Ecto neural progenitor cell (in vitro differentiated cells): Measurements from ENCODE around the gene MSI1.
"Not testable (repeated sequence)": the region's sequence is repeated elsewhere in the genome, so short reads cannot be mapped to it uniquely, and the experiment has no call there.

Experiments
- DNase-seq: peaks from one replicate; pipeline ENCODE4 v3.0.0-alpha.2; 2018; ENCODE audit warnings: low spot score

MSI1 gene

GRCh38 chr12:120357104-120357503, 11.9 kb downstream of the MSI1 start:
- no peak for DNase-seq

DNA sequence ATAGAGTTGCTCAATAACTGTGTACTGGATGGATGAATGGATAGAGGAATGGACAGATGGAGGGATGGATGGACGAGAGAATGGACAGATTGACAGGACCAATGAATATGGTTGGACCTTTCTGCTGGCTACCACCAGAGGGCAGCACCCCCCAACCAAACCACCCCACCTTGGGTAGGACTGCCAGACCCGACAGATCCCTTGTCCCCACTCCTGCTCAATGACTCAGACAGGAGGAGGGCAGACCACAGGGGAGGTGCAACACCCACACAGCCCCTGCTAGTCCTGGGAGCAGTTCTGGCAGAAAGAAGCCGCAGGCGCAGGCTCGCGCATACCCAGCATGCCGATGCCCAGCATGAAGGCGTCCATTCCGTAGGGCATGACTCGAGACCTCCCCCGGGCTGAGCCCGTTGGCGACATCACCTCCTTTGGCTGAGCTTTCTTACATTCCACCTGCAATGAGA, 12.4 kb downstream of the MSI1 start:
- peak; percentile 92 for DNase-seq

- no peak for DNase-seq
Observed at GRCh38 chr12:120353556-120354317, 15.2 kb downstream of the MSI1 start.

- DNase-seq = no peak
Observed at GRCh38 chr12:120353136-120353535, 15.8 kb downstream of the MSI1 start.

GRCh38 chr12:120352117-120352516, 16.8 kb downstream of the MSI1 start:
- no peak for DNase-seq

DNA sequence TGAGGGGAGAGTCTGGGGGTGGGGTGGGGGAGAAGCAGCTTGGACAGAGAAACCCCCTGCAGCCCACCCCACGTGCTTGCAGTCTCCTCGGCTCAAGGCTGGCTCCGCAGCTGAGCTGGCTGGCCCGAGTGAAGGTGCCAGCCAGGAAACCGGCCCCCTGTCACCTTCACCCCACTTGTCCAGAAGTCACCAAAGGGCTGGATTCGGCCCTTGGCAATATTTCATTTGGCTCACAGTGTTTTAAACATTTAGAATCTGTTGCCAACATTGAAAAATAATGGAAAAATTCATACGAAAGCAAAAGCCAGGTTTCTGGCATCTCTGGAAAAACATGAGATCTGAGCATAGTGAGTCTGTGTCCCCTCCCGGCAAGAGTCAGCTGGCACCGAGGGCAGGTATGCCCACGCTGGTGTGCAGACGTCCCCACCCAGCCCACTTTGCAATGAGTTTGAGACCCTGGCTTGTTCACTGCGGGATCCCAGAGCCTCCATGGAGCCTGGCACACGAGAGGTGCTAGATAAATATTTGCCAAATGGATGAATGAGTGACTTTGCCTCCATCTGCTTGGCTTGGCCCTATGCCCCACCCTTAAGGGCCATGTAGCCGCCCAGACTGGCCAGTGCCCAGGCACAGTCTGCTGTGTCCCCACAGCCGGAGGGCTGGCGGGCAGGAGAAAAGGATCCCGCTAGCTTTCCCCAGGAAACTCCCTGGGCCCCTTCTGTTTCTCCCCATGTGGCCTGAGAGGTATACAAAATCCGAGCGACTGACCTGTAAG, 18.2 kb downstream of the MSI1 start:
- DNase-seq = no peak

GRCh38 chr12:120347766-120348165, 21.2 kb downstream of the MSI1 start:
- no peak for DNase-seq

DNA sequence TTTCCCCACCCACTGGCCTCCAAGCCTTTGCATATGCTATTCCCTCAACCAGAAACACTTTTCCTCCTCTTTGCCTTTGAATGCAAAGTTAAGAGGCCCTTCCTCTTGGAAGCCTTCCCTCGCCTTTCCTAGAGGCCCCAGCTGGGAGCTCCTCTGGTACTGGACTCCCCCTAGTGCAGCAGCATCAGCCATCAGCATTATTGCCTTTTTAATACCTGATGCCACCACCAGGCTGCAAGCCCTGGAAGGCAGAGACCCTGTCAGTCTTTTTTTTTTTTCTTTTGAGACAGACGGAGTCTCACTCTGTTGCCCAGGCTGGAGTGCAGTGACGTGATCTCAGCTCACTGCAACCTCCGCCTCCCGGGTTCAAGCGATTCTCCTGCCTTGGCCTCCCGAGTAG, 22.3 kb downstream of the MSI1 start:
- DNase-seq = no peak

DNA sequence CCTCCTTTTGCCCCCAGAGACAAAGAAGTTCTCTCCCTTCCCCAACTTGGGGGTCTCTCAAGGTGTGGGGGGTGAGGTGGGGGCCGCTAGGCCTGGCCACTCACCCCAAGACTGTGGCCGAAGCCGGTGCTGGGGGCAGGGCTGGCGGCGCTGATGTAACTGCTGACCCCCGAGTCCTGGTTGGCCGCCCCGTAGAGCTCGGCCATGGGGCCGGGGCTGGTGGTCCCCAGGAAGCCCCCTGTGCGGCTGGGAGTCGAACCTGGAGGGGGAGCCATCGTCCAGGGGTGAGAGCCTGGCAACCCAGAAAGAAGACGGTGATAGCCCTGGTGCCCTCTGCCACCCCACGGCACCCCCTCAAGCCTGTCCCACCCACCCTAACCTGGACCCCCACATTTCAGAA, 22.9 kb downstream of the MSI1 start:
- DNase-seq = no peak

GRCh38 chr12:120343692-120344091, 25.3 kb downstream of the MSI1 start:
- no peak for DNase-seq

DNA sequence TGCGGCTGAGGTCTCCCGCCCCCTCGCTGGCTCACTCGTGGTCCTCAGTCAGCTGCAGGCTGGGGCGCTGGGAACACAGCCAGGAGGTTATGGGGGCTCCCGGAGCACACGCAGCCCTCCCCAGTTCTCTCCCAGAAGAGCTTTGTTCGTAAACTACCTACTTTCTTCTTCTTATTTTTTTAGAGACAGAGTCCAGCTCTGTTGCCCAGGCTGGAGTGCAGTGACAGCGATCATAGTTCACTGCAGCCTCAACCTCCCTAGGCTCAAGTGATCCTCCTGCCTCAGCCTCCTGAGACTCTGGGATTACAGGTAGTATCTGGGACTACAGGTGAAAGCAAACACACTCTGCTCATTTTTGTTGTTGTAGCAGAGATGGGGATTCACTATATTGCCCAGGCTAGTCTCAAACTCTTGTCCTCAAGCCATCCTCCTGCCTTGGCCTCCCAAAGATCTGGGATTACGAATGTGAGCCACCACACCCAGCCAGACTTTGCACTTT, 25.9 kb downstream of the MSI1 start:
- no peak for DNase-seq

GRCh38 chr12:120342175-120343038, 26.6 kb downstream of the MSI1 start:
- no peak for DNase-seq

DNA sequence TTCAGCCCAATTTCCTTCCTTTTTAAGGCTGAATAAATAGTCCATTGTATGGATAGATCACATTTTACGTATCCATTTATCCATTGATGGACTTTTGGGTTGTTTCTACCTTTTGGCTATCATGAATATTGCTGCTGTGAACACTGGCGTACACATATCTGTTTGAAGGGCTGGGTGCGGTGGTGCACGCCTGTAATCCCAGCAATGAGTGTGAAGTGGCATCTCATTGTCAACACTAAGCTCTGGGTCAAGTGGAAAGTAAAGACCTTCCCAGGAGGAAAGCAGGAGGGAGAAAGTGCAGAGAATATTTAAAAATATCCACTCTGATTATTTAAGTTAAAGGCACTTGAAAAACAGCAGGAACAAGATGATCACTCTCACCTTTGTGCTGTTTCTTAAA, 29.7 kb downstream of the MSI1 start:
- no peak for DNase-seq

DNA sequence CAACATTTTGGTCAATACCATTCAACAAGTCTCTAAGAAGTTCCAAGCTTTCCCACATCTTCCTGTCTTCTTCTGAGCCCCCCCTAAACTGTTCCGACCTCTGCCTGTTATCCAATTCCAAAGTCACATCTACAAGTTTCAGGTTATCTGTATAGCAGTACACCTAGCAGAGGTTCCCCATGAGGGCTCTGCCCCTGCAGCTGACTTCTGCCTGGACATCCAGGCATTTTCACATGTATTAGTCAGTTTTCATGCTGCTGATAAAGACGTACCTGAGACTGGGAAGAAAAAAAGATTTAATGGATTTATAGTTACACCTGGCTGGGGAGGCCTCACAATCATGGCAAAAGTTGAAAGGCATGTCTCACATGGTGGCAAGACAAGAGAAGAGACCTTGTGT, 31.2 kb downstream of the MSI1 start:
- DNase-seq = no peak

GRCh38 chr12:120336392-120336791, 32.6 kb downstream of the MSI1 start:
- not testable (repeated sequence) for DNase-seq

DNA sequence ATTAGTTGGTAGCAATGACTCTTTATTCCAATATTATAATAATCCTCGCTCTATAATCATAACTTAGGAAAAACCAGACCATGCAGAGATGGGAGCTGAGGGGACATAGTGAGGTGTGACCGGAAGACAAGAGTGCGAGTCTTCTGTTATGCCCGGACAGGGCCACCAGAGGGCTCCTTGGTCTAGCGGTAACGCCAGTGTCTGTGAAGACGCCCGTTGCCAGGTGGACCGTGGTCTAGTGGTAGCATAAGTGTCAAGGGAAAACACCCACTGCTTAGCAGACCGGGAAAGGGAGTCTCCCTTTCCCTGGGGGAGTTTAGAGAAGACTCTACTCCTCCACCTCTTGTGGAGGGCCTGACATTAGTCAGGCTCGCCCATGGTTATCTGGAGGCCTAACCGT, 33.5 kb downstream of the MSI1 start:
- DNase-seq = peak; percentile 70

DNA sequence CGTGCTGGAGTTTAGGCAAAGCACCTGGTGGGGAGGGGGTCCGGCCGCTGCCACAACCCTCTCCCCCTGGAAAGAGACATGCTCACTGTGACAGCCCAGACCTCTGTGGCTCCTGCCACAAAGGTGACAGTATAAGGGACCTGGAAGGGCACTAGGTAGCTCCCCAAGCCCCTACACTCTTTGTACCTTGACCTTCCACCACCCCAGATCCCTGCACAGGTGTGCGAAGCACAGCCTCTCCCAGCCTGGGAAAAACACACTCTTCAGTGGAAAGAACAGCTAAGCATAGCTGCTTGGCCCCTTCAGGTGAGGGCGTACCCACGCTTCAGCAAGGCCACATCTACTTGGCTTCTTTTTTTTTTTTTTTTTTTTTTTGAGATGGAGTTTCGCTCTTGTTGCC, 36.4 kb downstream of the MSI1 start:
- no peak for DNase-seq

DNA sequence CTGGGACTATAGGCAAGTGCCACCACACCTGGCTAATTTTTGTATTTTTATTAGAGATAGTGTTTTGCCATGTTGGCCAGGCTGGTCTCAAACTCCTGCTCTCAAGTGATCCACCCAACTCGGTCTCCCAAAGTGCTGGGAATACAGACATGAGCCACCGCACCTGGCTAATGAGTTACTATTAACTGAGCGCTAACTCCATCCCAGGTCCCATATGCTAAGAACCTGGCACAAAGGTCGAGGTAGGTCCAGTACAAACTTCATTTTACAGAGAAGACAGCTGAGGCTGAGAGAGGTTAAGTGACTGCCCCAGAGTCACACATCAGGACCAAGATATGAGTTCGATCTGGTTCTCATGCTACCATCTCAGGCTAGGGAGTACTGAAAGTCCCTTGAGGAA, 36.9 kb downstream of the MSI1 start:
- no peak for DNase-seq

DNA sequence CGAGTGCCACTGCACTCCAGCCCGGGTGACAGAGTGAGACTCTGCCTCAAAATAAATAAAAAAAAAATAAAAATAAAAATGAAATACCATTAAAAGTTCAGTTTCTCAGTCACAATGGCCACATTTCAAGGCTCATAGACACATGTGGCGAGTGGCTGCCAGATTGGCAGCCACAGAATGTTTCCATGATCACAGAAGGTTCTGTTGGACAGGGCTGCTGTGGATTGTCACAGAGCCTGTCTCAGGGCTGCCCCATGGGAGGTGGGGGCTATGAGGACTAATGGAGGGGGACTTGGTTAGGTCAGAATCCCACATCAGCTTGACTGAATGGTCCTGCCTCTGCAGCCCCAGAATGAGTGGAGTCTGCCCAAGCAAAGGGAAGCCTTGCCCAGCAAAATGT, 37.6 kb downstream of the MSI1 start:
- no peak for DNase-seq

DNA sequence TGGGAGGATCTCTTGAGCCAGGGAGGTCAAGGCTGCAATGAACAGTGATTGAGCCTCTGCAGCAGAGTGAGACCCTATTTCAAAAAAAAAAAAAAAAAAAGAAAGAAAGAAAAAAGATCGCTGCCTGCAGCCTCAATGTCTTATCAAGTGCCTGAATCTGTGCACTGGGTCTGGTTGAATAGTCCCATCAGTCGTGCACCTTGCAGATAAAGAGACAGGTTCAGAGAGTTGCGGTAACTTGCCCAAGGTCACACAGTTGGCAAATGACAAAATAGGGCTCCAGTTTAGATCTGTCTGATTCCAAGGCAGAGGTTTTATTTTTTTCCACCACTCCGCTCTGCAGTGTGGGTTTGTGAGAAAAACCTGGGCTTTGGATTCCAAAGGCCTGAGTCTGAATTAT, 40.7 kb downstream of the MSI1 start:
- no peak for DNase-seq

GRCh38 chr12:120327593-120327992, 41.4 kb downstream of the MSI1 start, which contains the start of gene PLA2G1B:
PLA2G1B (minus strand) TSS chr12:120327779; CDS start chr12:120327753, 26 bp downstream.
- no peak for DNase-seq

DNA sequence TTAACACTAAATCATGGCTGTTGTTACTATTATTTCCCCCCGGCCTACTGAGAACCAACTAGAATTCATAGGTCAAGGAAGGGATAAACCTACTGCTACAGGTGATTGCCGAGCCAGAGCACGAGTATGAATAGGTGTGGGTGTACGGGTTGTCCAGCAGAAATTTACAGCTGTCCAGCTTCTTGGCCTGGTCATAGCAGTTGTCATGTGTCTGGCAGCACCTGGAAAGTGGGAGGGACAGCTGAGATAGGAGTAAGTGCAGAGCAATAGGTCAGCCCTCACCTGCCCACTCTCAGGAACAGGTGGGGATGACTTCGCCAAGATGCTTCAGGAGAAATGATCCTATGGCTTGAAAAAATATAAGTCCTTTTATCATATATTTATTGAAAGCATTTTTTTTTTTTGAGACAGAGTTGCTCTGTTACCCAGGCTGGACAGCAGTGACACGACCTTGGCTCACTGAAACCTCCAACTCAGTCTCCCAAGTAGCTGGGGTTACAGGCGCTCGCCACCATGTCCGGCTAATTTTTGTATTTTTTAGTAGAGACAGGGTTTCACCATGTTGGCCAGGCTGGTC, 44.0 kb downstream of the MSI1 start:
- DNase-seq = no peak
